ENCODE data around the gene ADARB1.

ADARB1 gene

DNA sequence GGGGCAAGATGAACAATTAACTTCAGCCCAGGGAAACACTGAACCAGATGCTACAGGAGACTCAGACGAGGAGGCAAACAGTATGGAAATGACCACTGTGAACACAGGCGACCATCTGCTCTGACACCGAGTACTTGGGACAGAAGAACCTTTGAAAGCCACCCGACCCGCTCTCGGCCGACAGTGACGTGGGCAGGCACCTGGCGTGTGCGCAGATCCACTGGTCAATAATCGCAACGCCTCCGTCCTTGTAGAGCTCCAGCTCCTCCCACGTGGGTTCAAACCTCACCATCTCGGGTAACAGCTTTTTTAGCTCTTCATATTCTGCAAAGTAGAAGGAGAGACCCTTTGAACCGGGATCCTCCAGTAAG lies 193.0 kb downstream of the ADARB1 start:
- H3K36me3 Mint-ChIP-seq (ENCODE audit: low read depth), result peaks cover 47% of the 10 kb centered on the region
- no peaks in the 10 kb centered on the region for H3K27me3 Mint-ChIP-seq (ENCODE audit: low read depth, poor library complexity)
- no peak for DNase-seq
- no peaks in the 10 kb centered on the region for H3K4me1 Mint-ChIP-seq
- H3K4me3 Mint-ChIP-seq, result no peak overlapping the region
- TF ChIP-seq, protein P1, sequence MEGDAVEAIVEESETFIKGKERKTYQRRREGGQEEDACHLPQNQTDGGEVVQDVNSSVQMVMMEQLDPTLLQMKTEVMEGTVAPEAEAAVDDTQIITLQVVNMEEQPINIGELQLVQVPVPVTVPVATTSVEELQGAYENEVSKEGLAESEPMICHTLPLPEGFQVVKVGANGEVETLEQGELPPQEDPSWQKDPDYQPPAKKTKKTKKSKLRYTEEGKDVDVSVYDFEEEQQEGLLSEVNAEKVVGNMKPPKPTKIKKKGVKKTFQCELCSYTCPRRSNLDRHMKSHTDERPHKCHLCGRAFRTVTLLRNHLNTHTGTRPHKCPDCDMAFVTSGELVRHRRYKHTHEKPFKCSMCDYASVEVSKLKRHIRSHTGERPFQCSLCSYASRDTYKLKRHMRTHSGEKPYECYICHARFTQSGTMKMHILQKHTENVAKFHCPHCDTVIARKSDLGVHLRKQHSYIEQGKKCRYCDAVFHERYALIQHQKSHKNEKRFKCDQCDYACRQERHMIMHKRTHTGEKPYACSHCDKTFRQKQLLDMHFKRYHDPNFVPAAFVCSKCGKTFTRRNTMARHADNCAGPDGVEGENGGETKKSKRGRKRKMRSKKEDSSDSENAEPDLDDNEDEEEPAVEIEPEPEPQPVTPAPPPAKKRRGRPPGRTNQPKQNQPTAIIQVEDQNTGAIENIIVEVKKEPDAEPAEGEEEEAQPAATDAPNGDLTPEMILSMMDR (IDR thresholded peaks at IDR 0.05), result no peak
- peaks cover 15% of the 10 kb centered on the region for H3K9me3 Mint-ChIP-seq
- H3K27ac Mint-ChIP-seq, result no peak overlapping the region

DNA sequence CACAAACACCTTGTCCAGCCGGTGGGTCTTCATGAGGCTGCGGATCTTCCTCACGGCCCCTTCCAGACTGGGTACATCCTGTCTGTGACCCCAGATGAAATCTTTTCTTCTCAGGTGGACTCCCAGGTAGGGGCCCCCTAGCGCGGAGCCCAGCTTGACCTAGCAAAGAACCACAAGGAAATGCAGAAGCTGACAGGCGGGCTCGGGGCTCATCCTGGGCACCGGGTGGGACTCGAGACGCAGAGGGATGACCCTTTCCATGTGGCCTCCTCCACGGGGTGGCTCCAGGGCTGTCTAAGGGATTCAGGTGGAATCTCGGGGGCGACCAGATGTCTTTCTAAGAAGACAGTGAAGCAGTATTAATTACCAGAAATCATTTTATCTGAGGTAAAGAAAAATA lies 195.5 kb downstream of the ADARB1 start:
- TF ChIP-seq, protein P1 (IDR thresholded peaks at IDR 0.05), result no peak
- peaks cover 15% of the 10 kb centered on the region for H3K9me3 Mint-ChIP-seq
- no peaks in the 10 kb centered on the region for H3K27me3 Mint-ChIP-seq (ENCODE audit: low read depth, poor library complexity)
- H3K4me1 Mint-ChIP-seq, result no peaks in the 10 kb centered on the region
- peaks cover 30% of the 10 kb centered on the region for H3K36me3 Mint-ChIP-seq (ENCODE audit: low read depth)
- no peak overlapping the region for H3K4me3 Mint-ChIP-seq
- no peak for DNase-seq
- H3K27ac Mint-ChIP-seq, result no peak overlapping the region

DNA sequence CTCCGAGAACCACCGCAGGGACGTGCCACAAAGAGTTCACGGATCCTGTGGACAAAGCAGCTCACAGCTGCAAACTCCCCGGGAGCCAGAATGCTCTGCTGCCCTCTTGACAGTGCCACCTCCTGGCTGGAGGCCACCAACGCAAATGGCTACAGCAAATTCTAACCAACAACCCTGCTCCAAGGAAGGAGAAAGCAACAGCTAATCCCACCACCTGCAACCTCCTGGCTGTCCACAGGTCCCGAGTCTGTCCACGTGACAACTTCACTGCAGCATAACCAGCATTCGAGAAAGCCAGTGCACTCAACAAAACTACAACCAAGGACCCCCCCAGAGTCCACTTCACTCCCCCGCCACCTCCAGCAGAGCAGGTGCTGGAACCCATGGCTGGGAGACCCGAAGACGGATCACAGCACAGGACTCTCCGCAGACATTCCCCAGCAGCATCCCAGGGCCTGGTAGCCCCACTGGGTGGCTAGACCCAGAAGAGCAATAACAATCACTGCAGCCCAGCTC lies 196.0 kb downstream of the ADARB1 start:
- Mint-ChIP-seq H3K9me3 (peaks cover 15% of the 10 kb centered on the region), H3K36me3 (ENCODE audit: low read depth) (peaks cover 30% of the 10 kb centered on the region), H3K4me1 (no peaks in the 10 kb centered on the region), H3K27ac (no peak overlapping the region), H3K4me3 (no peak overlapping the region), H3K27me3 (ENCODE audit: low read depth, poor library complexity) (no peaks in the 10 kb centered on the region)
- TF ChIP-seq, protein P1 (IDR thresholded peaks at IDR 0.05), result no peak
- DNase-seq, result no peak
